Choroid plexus epithelial cell (primary cell): ENCODE measurements around the gene IRX4.

Source experiments
- DNase-seq: peaks from one replicate; pipeline ENCODE4 v3.0.0-alpha.2; 2010; ENCODE audit warnings: low read depth
- H3K4me3 ChIP-seq: 2 replicates; pipeline ENCODE4 v1.5.1; 2011; ENCODE audit warnings: low read depth, mild to moderate bottlenecking, control low read depth, low read length, moderate library complexity
- TF ChIP-seq, protein P1 (sequence below): conservative IDR thresholded peaks from 2 replicates; pipeline ENCODE4 v1.5.1; 2011; ENCODE audit warnings: low read depth, mild to moderate bottlenecking, control low read depth, inconsistent platforms, low read length, moderate library complexity

Gene IRX4

GRCh38 chr5:1865486-1865885, 17.2 kb downstream of the IRX4 start:
- no peak for DNase-seq
- TF ChIP-seq, protein P1, sequence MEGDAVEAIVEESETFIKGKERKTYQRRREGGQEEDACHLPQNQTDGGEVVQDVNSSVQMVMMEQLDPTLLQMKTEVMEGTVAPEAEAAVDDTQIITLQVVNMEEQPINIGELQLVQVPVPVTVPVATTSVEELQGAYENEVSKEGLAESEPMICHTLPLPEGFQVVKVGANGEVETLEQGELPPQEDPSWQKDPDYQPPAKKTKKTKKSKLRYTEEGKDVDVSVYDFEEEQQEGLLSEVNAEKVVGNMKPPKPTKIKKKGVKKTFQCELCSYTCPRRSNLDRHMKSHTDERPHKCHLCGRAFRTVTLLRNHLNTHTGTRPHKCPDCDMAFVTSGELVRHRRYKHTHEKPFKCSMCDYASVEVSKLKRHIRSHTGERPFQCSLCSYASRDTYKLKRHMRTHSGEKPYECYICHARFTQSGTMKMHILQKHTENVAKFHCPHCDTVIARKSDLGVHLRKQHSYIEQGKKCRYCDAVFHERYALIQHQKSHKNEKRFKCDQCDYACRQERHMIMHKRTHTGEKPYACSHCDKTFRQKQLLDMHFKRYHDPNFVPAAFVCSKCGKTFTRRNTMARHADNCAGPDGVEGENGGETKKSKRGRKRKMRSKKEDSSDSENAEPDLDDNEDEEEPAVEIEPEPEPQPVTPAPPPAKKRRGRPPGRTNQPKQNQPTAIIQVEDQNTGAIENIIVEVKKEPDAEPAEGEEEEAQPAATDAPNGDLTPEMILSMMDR = no peak

GRCh38 chr5:1864896-1865440, 17.8 kb downstream of the IRX4 start:
- TF ChIP-seq, protein P1 = no peak
- no peak overlapping the region for H3K4me3 ChIP-seq
- DNase-seq = no peak

More at GRCh38 chr5:1865486-1865885, 17.2 kb downstream of the IRX4 start:
- no peak overlapping the region for H3K4me3 ChIP-seq

GRCh38 chr5:1860949-1861348, 21.8 kb downstream of the IRX4 start:
- no peak overlapping the region for H3K4me3 ChIP-seq
- TF ChIP-seq, protein P1 = no peak
- no peak for DNase-seq

GRCh38 chr5:1860021-1860610, 22.6 kb downstream of the IRX4 start:
- no peak for DNase-seq
- H3K4me3 ChIP-seq = no peak overlapping the region
- TF ChIP-seq, protein P1 = no peak

- no peak overlapping the region for H3K4me3 ChIP-seq
- DNase-seq = no peak
- TF ChIP-seq, protein P1 = no peak
These were observed 23.6 kb downstream of the IRX4 start for GRCh38 chr5:1859099-1859498.

DNA sequence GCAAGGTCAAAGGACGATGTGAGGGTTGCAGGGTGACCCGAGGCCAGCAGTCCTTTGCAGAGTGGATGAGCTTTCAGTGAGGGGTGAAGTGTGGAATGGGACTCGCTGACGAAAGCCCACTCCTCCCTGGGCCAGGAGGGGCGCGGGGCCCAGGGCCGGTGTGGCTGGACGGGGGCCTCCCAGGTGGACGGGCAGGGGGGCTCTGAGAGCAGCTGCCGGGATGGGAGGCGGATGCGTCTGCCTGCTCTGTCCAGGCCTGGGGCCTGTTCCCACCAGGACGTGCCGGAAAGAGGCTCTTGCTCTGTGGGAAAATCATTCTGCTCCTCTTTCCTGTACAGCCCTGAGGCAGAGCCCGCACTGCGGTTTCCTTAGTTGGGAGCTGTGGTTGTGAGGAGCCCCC, 24.3 kb downstream of the IRX4 start:
- H3K4me3 ChIP-seq = no peak overlapping the region
- TF ChIP-seq, protein P1 = no peak
- no peak for DNase-seq

DNA sequence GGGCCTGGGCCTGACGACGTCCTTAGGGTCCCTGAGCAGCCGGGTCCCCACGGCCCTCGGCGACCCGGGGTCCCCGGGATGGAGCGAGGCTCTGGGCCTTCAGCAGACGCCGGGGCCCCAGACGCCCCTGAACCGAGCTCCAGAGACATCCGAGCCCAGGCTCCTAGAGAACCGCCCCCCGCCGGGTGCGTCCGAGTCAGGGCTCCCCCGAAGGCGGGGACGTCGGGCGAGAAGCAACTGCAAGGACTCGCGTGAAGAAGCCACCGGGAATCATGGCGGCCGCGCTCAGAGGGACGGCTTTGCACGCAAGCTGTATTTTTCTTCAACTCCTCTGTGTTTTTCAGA, 25.5 kb downstream of the IRX4 start:
- no peak for DNase-seq
- no peak overlapping the region for H3K4me3 ChIP-seq
- TF ChIP-seq, protein P1 = no peak
